ENCODE results near the gene RYK.

GRCh38 chr3:134136604-134137003 is 114.1 kb downstream of the RYK start:
- TF ChIP-seq EZH2 (IDR thresholded peaks at IDR 0.05; ENCODE audit: insufficient read depth, poor library complexity, severe bottlenecking) (no peak), EZH2phosphoT487 (IDR thresholded peaks at IDR 0.05; ENCODE audit: insufficient read depth, low read depth) (no peak)

Data from GM23248 (cell line).